ENCODE measurements around the gene MEI4.

Gene MEI4

DNA sequence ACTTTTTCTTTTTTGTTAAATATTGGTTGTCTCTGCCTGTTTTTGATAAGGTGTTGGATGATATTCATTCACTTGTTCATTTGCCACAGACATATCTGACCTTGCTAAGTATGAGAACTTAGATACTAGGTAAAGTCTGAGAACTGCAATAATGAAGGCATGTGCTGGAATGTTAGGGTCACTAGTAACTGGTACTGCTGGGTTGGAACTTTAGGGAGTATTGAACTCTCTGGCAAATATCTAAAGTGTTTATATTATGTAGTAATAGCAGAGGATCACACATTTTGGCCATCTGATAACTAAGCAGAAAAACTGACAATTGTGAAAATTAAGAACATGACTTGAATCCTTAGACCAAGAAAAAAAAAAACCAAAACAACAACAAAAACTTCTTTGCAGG, 162.7 kb downstream of the MEI4 start:
- DNase-seq, result no peak
- Histone ChIP-seq H3K79me1 (replicated peaks; ENCODE audit: low read length, poor library complexity, severe bottlenecking) (no peaks in the 10 kb centered on the region), H3K18ac (ENCODE audit: low read depth in 1 of 2, low read length in 2 of 2) (no peak overlapping the region), H3K4me3 (ENCODE audit: insufficient read depth in 1 of 2, low read depth in 1 of 2, low read length in 2 of 2) (no peak overlapping the region), H2BK120ac (ENCODE audit: low read depth, low read length) (no peak overlapping the region), H2BK5ac (ENCODE audit: low read depth, low read length, poor library complexity, severe bottlenecking) (no peak overlapping the region), H4K91ac (ENCODE audit: low read length) (no peak overlapping the region), H3K9me3 (ENCODE audit: control insufficient read depth, low read length) (no peaks in the 10 kb centered on the region), H3K4me1 (ENCODE audit: control insufficient read depth, insufficient read depth, low read depth, low read length) (no peaks in the 10 kb centered on the region), H3K14ac (ENCODE audit: low read length in 2 of 2) (no peak overlapping the region), H3K4me2 (ENCODE audit: low read length, poor library complexity, severe bottlenecking) (no peak overlapping the region), H4K8ac (ENCODE audit: low read length) (no peak overlapping the region), H3K27me3 (ENCODE audit: control insufficient read depth in 1 of 2, insufficient read depth in 1 of 2, low read length in 2 of 2) (no peaks in the 10 kb centered on the region), H3K9ac (ENCODE audit: low read length) (no peak overlapping the region), H2BK12ac (ENCODE audit: low read length in 2 of 2) (no peak overlapping the region), H3K36me3 (ENCODE audit: control insufficient read depth in 1 of 2, insufficient read depth in 2 of 2, low read depth in 1 of 2, low read length in 2 of 2) (no peaks in the 10 kb centered on the region), H3K4ac (ENCODE audit: low read depth in 1 of 2, low read length in 2 of 2) (no peak overlapping the region), H2BK15ac (ENCODE audit: low read depth, poor library complexity, severe bottlenecking) (no peak overlapping the region), H3K23ac (ENCODE audit: low read length in 2 of 2) (no peak overlapping the region), H2AK5ac (ENCODE audit: low read length, severe bottlenecking) (no peak overlapping the region), H2AFZ (ENCODE audit: low read depth, low read length) (no peak overlapping the region), H3K27ac (ENCODE audit: low read length, poor library complexity, severe bottlenecking) (no peak overlapping the region)

DNA sequence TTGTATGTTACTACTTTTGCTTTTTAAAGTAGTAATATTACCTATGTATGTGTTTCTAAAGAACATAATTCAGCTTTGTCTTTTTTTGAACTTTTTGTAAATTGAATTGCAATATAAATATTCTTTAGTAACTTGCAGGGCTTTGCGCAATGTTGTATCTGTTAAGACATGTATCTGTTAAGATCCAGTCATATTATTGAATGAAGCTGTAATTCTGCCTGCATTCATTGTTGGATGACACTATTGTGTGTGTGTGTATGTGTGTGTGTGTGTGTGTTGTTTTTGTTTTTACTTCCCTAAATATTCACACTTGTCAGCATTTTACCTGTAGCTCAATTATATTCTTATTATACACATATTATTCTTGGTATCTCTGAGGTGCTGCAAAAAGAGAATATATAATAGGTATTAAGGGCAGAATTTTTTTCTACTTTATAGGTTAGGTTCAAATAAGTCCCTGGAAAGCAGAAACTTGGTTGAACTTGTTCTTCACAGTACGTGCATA, 164.0 kb downstream of the MEI4 start:
- no peak overlapping the region for H3K14ac ChIP-seq (ENCODE audit: low read length in 2 of 2)
- no peaks in the 10 kb centered on the region for H3K36me3 ChIP-seq (ENCODE audit: control insufficient read depth in 1 of 2, insufficient read depth in 2 of 2, low read depth in 1 of 2, low read length in 2 of 2)
- H3K27ac ChIP-seq (ENCODE audit: low read length, poor library complexity, severe bottlenecking), result no peak overlapping the region
- no peak overlapping the region for H3K4me2 ChIP-seq (ENCODE audit: low read length, poor library complexity, severe bottlenecking)
- DNase-seq, result no peak
- no peak overlapping the region for H2BK15ac ChIP-seq (ENCODE audit: low read depth, poor library complexity, severe bottlenecking)
- no peak overlapping the region for H4K8ac ChIP-seq (ENCODE audit: low read length)
- no peak overlapping the region for H2AFZ ChIP-seq (ENCODE audit: low read depth, low read length)
- no peak overlapping the region for H2BK120ac ChIP-seq (ENCODE audit: low read depth, low read length)
- H3K4me3 ChIP-seq (ENCODE audit: insufficient read depth in 1 of 2, low read depth in 1 of 2, low read length in 2 of 2), result no peak overlapping the region
- H3K9ac ChIP-seq (ENCODE audit: low read length), result no peak overlapping the region
- WGBS, result 90% methylated on average over 2 of the region's 2 CpGs
- H3K4ac ChIP-seq (ENCODE audit: low read depth in 1 of 2, low read length in 2 of 2), result no peak overlapping the region
- no peaks in the 10 kb centered on the region for H3K4me1 ChIP-seq (ENCODE audit: control insufficient read depth, insufficient read depth, low read depth, low read length)
- no peak overlapping the region for H3K23ac ChIP-seq (ENCODE audit: low read length in 2 of 2)
- H3K9me3 ChIP-seq (ENCODE audit: control insufficient read depth, low read length), result no peaks in the 10 kb centered on the region
- no peak overlapping the region for H2BK5ac ChIP-seq (ENCODE audit: low read depth, low read length, poor library complexity, severe bottlenecking)
- no peak overlapping the region for H2AK5ac ChIP-seq (ENCODE audit: low read length, severe bottlenecking)
- H3K79me1 ChIP-seq (replicated peaks; ENCODE audit: low read length, poor library complexity, severe bottlenecking), result no peaks in the 10 kb centered on the region
- H2BK12ac ChIP-seq (ENCODE audit: low read length in 2 of 2), result no peak overlapping the region
- no peak overlapping the region for H3K18ac ChIP-seq (ENCODE audit: low read depth in 1 of 2, low read length in 2 of 2)
- no peaks in the 10 kb centered on the region for H3K27me3 ChIP-seq (ENCODE audit: control insufficient read depth in 1 of 2, insufficient read depth in 1 of 2, low read length in 2 of 2)
- no peak overlapping the region for H4K91ac ChIP-seq (ENCODE audit: low read length)

DNA sequence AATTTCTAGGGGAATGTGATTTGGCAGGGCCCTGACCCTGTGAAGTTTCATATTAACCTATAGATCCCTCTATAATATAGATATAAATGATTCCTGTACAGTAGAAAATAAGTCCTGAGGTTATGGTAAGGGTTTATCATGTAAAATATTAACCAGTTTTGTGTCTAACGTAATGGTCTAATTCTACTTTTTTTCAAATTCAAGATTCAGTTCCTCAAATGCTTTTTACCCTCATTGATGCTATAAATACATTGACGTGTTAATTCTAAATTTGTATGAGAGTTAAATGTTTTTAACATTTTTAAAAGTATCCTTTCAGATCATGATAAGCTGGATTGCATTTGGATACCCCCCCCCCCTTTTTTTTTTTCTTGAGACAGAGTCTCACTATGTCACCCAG, 169.4 kb downstream of the MEI4 start:
- H3K18ac ChIP-seq (ENCODE audit: low read depth in 1 of 2, low read length in 2 of 2), result no peak overlapping the region
- no peak overlapping the region for H2AK5ac ChIP-seq (ENCODE audit: low read length, severe bottlenecking)
- H3K36me3 ChIP-seq (ENCODE audit: control insufficient read depth in 1 of 2, insufficient read depth in 2 of 2, low read depth in 1 of 2, low read length in 2 of 2), result no peaks in the 10 kb centered on the region
- H2BK15ac ChIP-seq (ENCODE audit: low read depth, poor library complexity, severe bottlenecking), result no peak overlapping the region
- no CpG with 5 or more reads among the region's 2 CpGs for WGBS
- no peak overlapping the region for H2AFZ ChIP-seq (ENCODE audit: low read depth, low read length)
- no peaks in the 10 kb centered on the region for H3K4me1 ChIP-seq (ENCODE audit: control insufficient read depth, insufficient read depth, low read depth, low read length)
- H4K91ac ChIP-seq (ENCODE audit: low read length), result no peak overlapping the region
- H3K4ac ChIP-seq (ENCODE audit: low read depth in 1 of 2, low read length in 2 of 2), result no peak overlapping the region
- H3K9me3 ChIP-seq (ENCODE audit: control insufficient read depth, low read length), result no peaks in the 10 kb centered on the region
- no peak overlapping the region for H4K8ac ChIP-seq (ENCODE audit: low read length)
- no peak for DNase-seq
- H2BK120ac ChIP-seq (ENCODE audit: low read depth, low read length), result no peak overlapping the region
- no peaks in the 10 kb centered on the region for H3K27me3 ChIP-seq (ENCODE audit: control insufficient read depth in 1 of 2, insufficient read depth in 1 of 2, low read length in 2 of 2)
- no peak overlapping the region for H2BK5ac ChIP-seq (ENCODE audit: low read depth, low read length, poor library complexity, severe bottlenecking)
- no peak overlapping the region for H2BK12ac ChIP-seq (ENCODE audit: low read length in 2 of 2)
- H3K9ac ChIP-seq (ENCODE audit: low read length), result no peak overlapping the region
- no peak overlapping the region for H3K4me3 ChIP-seq (ENCODE audit: insufficient read depth in 1 of 2, low read depth in 1 of 2, low read length in 2 of 2)
- H3K27ac ChIP-seq (ENCODE audit: low read length, poor library complexity, severe bottlenecking), result no peak overlapping the region
- H3K23ac ChIP-seq (ENCODE audit: low read length in 2 of 2), result no peak overlapping the region
- no peaks in the 10 kb centered on the region for H3K79me1 ChIP-seq (replicated peaks; ENCODE audit: low read length, poor library complexity, severe bottlenecking)
- H3K4me2 ChIP-seq (ENCODE audit: low read length, poor library complexity, severe bottlenecking), result no peak overlapping the region
- no peak overlapping the region for H3K14ac ChIP-seq (ENCODE audit: low read length in 2 of 2)

DNA sequence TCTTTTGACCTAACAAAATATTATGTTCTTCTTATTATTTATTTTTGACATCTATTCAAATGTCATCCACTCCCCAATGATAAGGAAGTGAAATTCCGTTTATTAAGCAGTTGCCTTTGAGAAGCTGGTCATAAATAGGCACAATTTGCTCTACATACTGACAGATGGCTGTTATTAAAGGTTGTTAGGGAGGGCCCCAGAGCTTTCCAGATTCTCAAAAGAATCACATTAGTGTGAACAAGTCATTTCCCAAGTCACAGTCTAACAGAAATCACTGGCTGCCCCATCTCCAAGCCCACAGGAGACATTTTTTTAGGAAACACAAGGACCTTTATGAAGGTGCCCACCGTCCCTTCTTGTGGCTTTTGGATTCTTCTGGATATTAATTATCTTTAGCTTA, 172.4 kb downstream of the MEI4 start:
- H2AFZ ChIP-seq (ENCODE audit: low read depth, low read length), result no peak overlapping the region
- H3K27me3 ChIP-seq (ENCODE audit: control insufficient read depth in 1 of 2, insufficient read depth in 1 of 2, low read length in 2 of 2), result no peaks in the 10 kb centered on the region
- no peak overlapping the region for H4K8ac ChIP-seq (ENCODE audit: low read length)
- H3K36me3 ChIP-seq (ENCODE audit: control insufficient read depth in 1 of 2, insufficient read depth in 2 of 2, low read depth in 1 of 2, low read length in 2 of 2), result no peaks in the 10 kb centered on the region
- H3K23ac ChIP-seq (ENCODE audit: low read length in 2 of 2), result no peak overlapping the region
- no peak overlapping the region for H2BK15ac ChIP-seq (ENCODE audit: low read depth, poor library complexity, severe bottlenecking)
- no peak for DNase-seq
- no peak overlapping the region for H3K4me2 ChIP-seq (ENCODE audit: low read length, poor library complexity, severe bottlenecking)
- H3K4ac ChIP-seq (ENCODE audit: low read depth in 1 of 2, low read length in 2 of 2), result no peak overlapping the region
- no peak overlapping the region for H3K27ac ChIP-seq (ENCODE audit: low read length, poor library complexity, severe bottlenecking)
- H3K9me3 ChIP-seq (ENCODE audit: control insufficient read depth, low read length), result no peaks in the 10 kb centered on the region
- no peak overlapping the region for H2BK5ac ChIP-seq (ENCODE audit: low read depth, low read length, poor library complexity, severe bottlenecking)
- no peak overlapping the region for H3K14ac ChIP-seq (ENCODE audit: low read length in 2 of 2)
- H3K4me3 ChIP-seq (ENCODE audit: insufficient read depth in 1 of 2, low read depth in 1 of 2, low read length in 2 of 2), result no peak overlapping the region
- no peak overlapping the region for H3K18ac ChIP-seq (ENCODE audit: low read depth in 1 of 2, low read length in 2 of 2)
- H2AK5ac ChIP-seq (ENCODE audit: low read length, severe bottlenecking), result no peak overlapping the region
- H3K4me1 ChIP-seq (ENCODE audit: control insufficient read depth, insufficient read depth, low read depth, low read length), result no peaks in the 10 kb centered on the region
- H2BK12ac ChIP-seq (ENCODE audit: low read length in 2 of 2), result no peak overlapping the region
- H2BK120ac ChIP-seq (ENCODE audit: low read depth, low read length), result no peak overlapping the region
- WGBS, result no CpG with 5 or more reads among the region's 2 CpGs
- no peaks in the 10 kb centered on the region for H3K79me1 ChIP-seq (replicated peaks; ENCODE audit: low read length, poor library complexity, severe bottlenecking)
- no peak overlapping the region for H4K91ac ChIP-seq (ENCODE audit: low read length)
- no peak overlapping the region for H3K9ac ChIP-seq (ENCODE audit: low read length)

Data from mesenchymal stem cell (in vitro differentiated cells and primary cell).